Neural progenitor cell (in vitro differentiated cells): ENCODE data around the gene PLCXD3. TPM values are rescaled to one million over a fixed set of nuclear protein-coding genes. Genes with fewer than 3 reads are reported as not detected.

ENCODE experiments used
- DNase-seq: peaks from one replicate; pipeline ENCODE4 v3.0.0-alpha.2; 2016; ENCODE audit warnings: low spot score
- H2AFZ ChIP-seq: fragments of 200-600 bp; sonication (generic); replicated peaks from 2 replicates; pipeline ENCODE4 v1.6.1; 2016; ENCODE audit warnings: antibody characterized with exemption
- H3F3A ChIP-seq: fragments of 200-600 bp; sonication (generic); 2 replicates; pipeline ENCODE4 v1.6.1; 2016; ENCODE audit warnings: antibody characterized with exemption, low read depth
- H3K27ac ChIP-seq: fragments of 200-600 bp; sonication (generic); 2 replicates; pipeline ENCODE4 v1.5.1; 2016; ENCODE audit warnings: mild to moderate bottlenecking
- H3K27me3 ChIP-seq: fragments of 200-600 bp; sonication (generic); 2 replicates; pipeline ENCODE4 v1.6.1; 2016; ENCODE audit warnings: mild to moderate bottlenecking, moderate library complexity
- H3K36me3 ChIP-seq: fragments of 200-600 bp; sonication (generic); 2 replicates; pipeline ENCODE4 v1.5.1; 2016
- H3K4me1 ChIP-seq: fragments of 200-600 bp; sonication (generic); 2 replicates; pipeline ENCODE4 v1.6.1; 2016; ENCODE audit warnings: mixed run types
- H3K4me2 ChIP-seq: fragments of 200-600 bp; sonication (generic); 2 replicates; pipeline ENCODE4 v1.6.1; 2016
- H3K4me3 ChIP-seq: fragments of 200-600 bp; sonication (generic); 2 replicates; pipeline ENCODE4 v1.5.1; 2016
- H3K79me2 ChIP-seq: fragments of 200-600 bp; sonication (generic); 2 replicates; pipeline ENCODE4 v1.6.1; 2016; ENCODE audit warnings: low read depth
- H3K9ac ChIP-seq: fragments of 200-600 bp; sonication (generic); 2 replicates; pipeline ENCODE4 v1.6.1; 2016
- H3K9me3 ChIP-seq: fragments of 200-600 bp; sonication (generic); 2 replicates; pipeline ENCODE4 v1.5.1; 2016; ENCODE audit warnings: low read depth
- H4K20me1 ChIP-seq: fragments of 200-600 bp; sonication (generic); 2 replicates; pipeline ENCODE4 v1.6.1; 2016; ENCODE audit warnings: low read depth
- H3K27ac Mint-ChIP-seq: 3 replicates; pipeline ENCODE4 v1.8.0; 2021; ENCODE audit warnings: mixed read lengths
- H3K27me3 Mint-ChIP-seq: 2 replicates; pipeline ENCODE4 v1.8.0; 2022; ENCODE audit warnings: low read depth, mild to moderate bottlenecking, inconsistent platforms, moderate library complexity, mixed read lengths; ENCODE audit not compliant: insufficient read depth
- H3K36me3 Mint-ChIP-seq: 3 replicates; pipeline ENCODE4 v1.8.0; 2021; ENCODE audit warnings: mixed read lengths
- H3K4me1 Mint-ChIP-seq: 3 replicates; pipeline ENCODE4 v1.8.0; 2021; ENCODE audit warnings: mixed read lengths
- H3K4me3 Mint-ChIP-seq: 3 replicates; pipeline ENCODE4 v1.8.0; 2021; ENCODE audit warnings: mild to moderate bottlenecking, moderate library complexity, mixed read lengths
- H3K9me3 Mint-ChIP-seq: 3 replicates; pipeline ENCODE4 v1.8.0; 2020; ENCODE audit warnings: mixed read lengths
- CTCF ChIP-seq: fragments of 200-600 bp; sonication (generic); IDR thresholded peaks from 2 replicates; pipeline ENCODE4 v1.5.1; 2017; ENCODE audit warnings: antibody characterized with exemption, mild to moderate bottlenecking
- EZH2 ChIP-seq: fragments of 200-600 bp; sonication (generic); IDR thresholded peaks from 2 replicates; pipeline ENCODE4 v1.6.1; 2017; ENCODE audit warnings: antibody characterized with exemption, mild to moderate bottlenecking, moderate library complexity
- EZH2phosphoT487 ChIP-seq: fragments of 200-600 bp; sonication (generic); IDR thresholded peaks from 2 replicates; pipeline ENCODE4 v1.6.1; 2017; ENCODE audit warnings: antibody characterized with exemption
- total RNA-seq: library from RNA; depleted of rRNA; stranded (reverse); fragments of >200 nt; gene quantifications from 2 replicates; pipeline ENCODE4 v1.2.3, GENCODE V29; 2015; ENCODE audit warnings: low replicate concordance

The PLCXD3 gene
- total RNA-seq, 1 donor from 2014 or later, result not detected

- H3K4me1 ChIP-seq, result peaks cover 8% of the 10 kb centered on the region
- peaks cover 4% of the 10 kb centered on the region for H3K4me1 Mint-ChIP-seq
- no peak overlapping the region for H3K9ac ChIP-seq
- H3K79me2 ChIP-seq, result no peaks in the 10 kb centered on the region
- H4K20me1 ChIP-seq, result no peaks in the 10 kb centered on the region
- peaks cover 7% of the 10 kb centered on the region for H3K27me3 Mint-ChIP-seq
- no peaks in the 10 kb centered on the region for H3K9me3 ChIP-seq
- no peaks in the 10 kb centered on the region for H3K36me3 ChIP-seq
- no peak overlapping the region for H3K4me2 ChIP-seq
- no peaks in the 10 kb centered on the region for H3K27me3 ChIP-seq
- no peak for TF ChIP-seq EZH2phosphoT487
- H3F3A ChIP-seq, result no peaks in the 10 kb centered on the region
- H3K9me3 Mint-ChIP-seq, result no peaks in the 10 kb centered on the region
- H3K36me3 Mint-ChIP-seq, result no peaks in the 10 kb centered on the region
- H2AFZ ChIP-seq, result no peak overlapping the region
- no peak overlapping the region for H3K27ac ChIP-seq
- no peak overlapping the region for H3K27ac Mint-ChIP-seq
- no peak overlapping the region for H3K4me3 ChIP-seq
- no peak overlapping the region for H3K4me3 Mint-ChIP-seq
- DNase-seq, result no peak
Measured at GRCh38 chr5:41432481-41433253, 77.7 kb downstream of the PLCXD3 start.

GRCh38 chr5:41427505-41427904 is 82.9 kb downstream of the PLCXD3 start:
- Histone ChIP-seq H3K27me3 (no peaks in the 10 kb centered on the region), H3K27ac (no peak overlapping the region)
- H3K27ac Mint-ChIP-seq, result no peak overlapping the region

GRCh38 chr5:41425736-41426135 is 84.7 kb downstream of the PLCXD3 start:
- Histone ChIP-seq H3K27ac (no peak overlapping the region), H3K4me2 (no peak overlapping the region), H3K4me1 (no peaks in the 10 kb centered on the region), H3K79me2 (no peaks in the 10 kb centered on the region), H4K20me1 (no peaks in the 10 kb centered on the region), H3K4me3 (no peak overlapping the region), H3K9me3 (no peaks in the 10 kb centered on the region), H3K27me3 (no peaks in the 10 kb centered on the region), H2AFZ (no peak overlapping the region), H3F3A (no peaks in the 10 kb centered on the region), H3K36me3 (no peaks in the 10 kb centered on the region), H3K9ac (no peak overlapping the region)
- TF ChIP-seq EZH2phosphoT487 (no peak), EZH2 (no peak), CTCF (no peak)
- Mint-ChIP-seq H3K36me3 (no peaks in the 10 kb centered on the region), H3K9me3 (no peaks in the 10 kb centered on the region), H3K4me1 (peaks cover 11% of the 10 kb centered on the region), H3K27ac (no peak overlapping the region), H3K27me3 (peaks cover 2% of the 10 kb centered on the region), H3K4me3 (no peak overlapping the region)
- no peak for DNase-seq

More at GRCh38 chr5:41427505-41427904, 82.9 kb downstream of the PLCXD3 start:
- H3K36me3 Mint-ChIP-seq, result no peaks in the 10 kb centered on the region
- Histone ChIP-seq H4K20me1 (no peaks in the 10 kb centered on the region), H3F3A (no peaks in the 10 kb centered on the region), H2AFZ (no peak overlapping the region), H3K79me2 (no peaks in the 10 kb centered on the region), H3K4me1 (no peaks in the 10 kb centered on the region), H3K9ac (no peak overlapping the region), H3K36me3 (no peaks in the 10 kb centered on the region), H3K4me2 (no peak overlapping the region), H3K4me3 (no peak overlapping the region), H3K9me3 (no peaks in the 10 kb centered on the region)
- peaks cover 2% of the 10 kb centered on the region for H3K27me3 Mint-ChIP-seq
- TF ChIP-seq CTCF (no peak), EZH2phosphoT487 (no peak), EZH2 (no peak)
- H3K4me1 Mint-ChIP-seq, result peaks cover 11% of the 10 kb centered on the region
- no peak overlapping the region for H3K4me3 Mint-ChIP-seq
- no peak for DNase-seq
- no peaks in the 10 kb centered on the region for H3K9me3 Mint-ChIP-seq

GRCh38 chr5:41420492-41421067 is 89.8 kb downstream of the PLCXD3 start:
- Mint-ChIP-seq H3K27ac (no peak overlapping the region), H3K36me3 (no peaks in the 10 kb centered on the region), H3K27me3 (no peaks in the 10 kb centered on the region), H3K4me3 (no peak overlapping the region), H3K9me3 (peaks cover 2% of the 10 kb centered on the region), H3K4me1 (peaks cover 13% of the 10 kb centered on the region)
- Histone ChIP-seq H3K4me1 (no peaks in the 10 kb centered on the region), H3K4me2 (no peak overlapping the region), H3K36me3 (no peaks in the 10 kb centered on the region), H3K27me3 (no peaks in the 10 kb centered on the region), H3K4me3 (no peak overlapping the region), H3K79me2 (no peaks in the 10 kb centered on the region), H4K20me1 (no peaks in the 10 kb centered on the region), H3K9ac (no peak overlapping the region), H3K9me3 (no peaks in the 10 kb centered on the region), H3K27ac (no peak overlapping the region), H2AFZ (no peak overlapping the region), H3F3A (no peaks in the 10 kb centered on the region)
- no peak for DNase-seq
- TF ChIP-seq CTCF (no peak), EZH2 (no peak), EZH2phosphoT487 (no peak)
